Thoracic aorta (tissue), 2 donors: Measurements from ENCODE around the gene TRPM7. TPM values are rescaled to one million over a fixed set of nuclear protein-coding genes. Genes with fewer than 3 reads are reported as not detected.
"Not testable (repeated sequence)": the region's sequence is repeated elsewhere in the genome, so short reads cannot be mapped to it uniquely, and the experiment has no call there.

Source experiments
- ATAC-seq: fragments of 150-250 bp; one replicate; pipeline ENCODE4 v1.8.0; 2017; ENCODE audit warnings: low read depth; ENCODE audit not compliant: insufficient number of reproducible peaks, low FRiP score
- DNase-seq: peaks from one replicate; pipeline ENCODE4 v3.0.0-alpha.2; 2020; ENCODE audit warnings: low spot score
- H3K27ac ChIP-seq, 2 donors: fragments of 200-600 bp; sonication (generic); 1 replicate in 1 of 2; 2 replicates in 1 of 2; pipeline ENCODE4 v1.5.1; 2016; ENCODE audit warnings: mild to moderate bottlenecking in 2 of 2, moderate library complexity in 2 of 2
- H3K27me3 ChIP-seq: fragments of 200-600 bp; sonication (generic); replicated peaks from 2 replicates; pipeline ENCODE4 v1.6.0; 2016; ENCODE audit warnings: mild to moderate bottlenecking; ENCODE audit not compliant: insufficient read depth
- H3K36me3 ChIP-seq: fragments of 200-600 bp; sonication (generic); one replicate; pipeline ENCODE4 v1.5.1; 2016
- H3K4me1 ChIP-seq, 2 donors: fragments of 200-600 bp; sonication (generic); 1 replicate in 1 of 2; 2 replicates in 1 of 2; pipeline versions ENCODE4 v1.5.1 to v1.6.0; 2016; ENCODE audit warnings: low read depth in 2 of 2, mild to moderate bottlenecking in 1 of 2; ENCODE audit not compliant: control insufficient read depth in 1 of 2
- H3K4me3 ChIP-seq: fragments of 200-600 bp; sonication (generic); 2 replicates; pipeline ENCODE4 v1.5.1; 2016; ENCODE audit warnings: mild to moderate bottlenecking
- H3K9me3 ChIP-seq: fragments of 200-600 bp; sonication (generic); 2 replicates; pipeline ENCODE4 v1.5.1; 2016
- total RNA-seq, 2 donors: library from RNA; depleted of rRNA; stranded (reverse); fragments of >200 nt; gene quantifications; one replicate each; pipeline versions ENCODE4 v1.1.0 to v1.2.3, GENCODE V29; 2016
- TF ChIP-seq, protein P1 (sequence below): fragments of 200-600 bp; sonication (generic); IDR thresholded peaks from one replicate; pipeline ENCODE4 v1.5.1; 2019; ENCODE audit warnings: antibody characterized with exemption

TRPM7 gene
- total RNA-seq, 2 donors from 2014 or later = 45.9 to 61.7 TPM

DNA sequence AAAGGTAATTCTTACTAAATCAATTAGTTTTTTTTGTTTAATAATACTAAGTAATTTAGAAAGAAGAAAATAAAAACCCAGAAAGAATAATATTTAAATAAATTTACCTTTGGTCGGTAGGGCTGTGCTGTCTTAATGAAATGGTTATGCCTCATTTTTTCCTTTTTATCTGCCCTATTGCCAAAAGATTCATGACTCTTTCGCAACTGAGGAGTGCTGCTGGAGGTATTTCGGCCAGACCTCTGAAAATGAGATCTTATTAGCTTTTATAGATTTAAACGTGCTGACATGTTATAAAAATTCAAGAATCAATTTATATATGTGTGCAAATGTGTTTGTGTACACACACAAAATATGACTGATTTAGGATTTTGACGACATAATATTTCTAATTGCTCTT lies 73.0 kb downstream of the TRPM7 start:
- H3K36me3 ChIP-seq = peaks cover 24% of the 10 kb centered on the region
- H3K4me3 ChIP-seq = no peak overlapping the region
- TF ChIP-seq, protein P1, sequence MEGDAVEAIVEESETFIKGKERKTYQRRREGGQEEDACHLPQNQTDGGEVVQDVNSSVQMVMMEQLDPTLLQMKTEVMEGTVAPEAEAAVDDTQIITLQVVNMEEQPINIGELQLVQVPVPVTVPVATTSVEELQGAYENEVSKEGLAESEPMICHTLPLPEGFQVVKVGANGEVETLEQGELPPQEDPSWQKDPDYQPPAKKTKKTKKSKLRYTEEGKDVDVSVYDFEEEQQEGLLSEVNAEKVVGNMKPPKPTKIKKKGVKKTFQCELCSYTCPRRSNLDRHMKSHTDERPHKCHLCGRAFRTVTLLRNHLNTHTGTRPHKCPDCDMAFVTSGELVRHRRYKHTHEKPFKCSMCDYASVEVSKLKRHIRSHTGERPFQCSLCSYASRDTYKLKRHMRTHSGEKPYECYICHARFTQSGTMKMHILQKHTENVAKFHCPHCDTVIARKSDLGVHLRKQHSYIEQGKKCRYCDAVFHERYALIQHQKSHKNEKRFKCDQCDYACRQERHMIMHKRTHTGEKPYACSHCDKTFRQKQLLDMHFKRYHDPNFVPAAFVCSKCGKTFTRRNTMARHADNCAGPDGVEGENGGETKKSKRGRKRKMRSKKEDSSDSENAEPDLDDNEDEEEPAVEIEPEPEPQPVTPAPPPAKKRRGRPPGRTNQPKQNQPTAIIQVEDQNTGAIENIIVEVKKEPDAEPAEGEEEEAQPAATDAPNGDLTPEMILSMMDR = no peak
- H3K4me1 ChIP-seq = no peaks in the 10 kb centered on the region
- no peaks in the 10 kb centered on the region for H3K9me3 ChIP-seq
- no peak overlapping the region for H3K27ac ChIP-seq
- DNase-seq (no peak), ATAC-seq (no peak)
- no peaks in the 10 kb centered on the region for H3K27me3 ChIP-seq

DNA sequence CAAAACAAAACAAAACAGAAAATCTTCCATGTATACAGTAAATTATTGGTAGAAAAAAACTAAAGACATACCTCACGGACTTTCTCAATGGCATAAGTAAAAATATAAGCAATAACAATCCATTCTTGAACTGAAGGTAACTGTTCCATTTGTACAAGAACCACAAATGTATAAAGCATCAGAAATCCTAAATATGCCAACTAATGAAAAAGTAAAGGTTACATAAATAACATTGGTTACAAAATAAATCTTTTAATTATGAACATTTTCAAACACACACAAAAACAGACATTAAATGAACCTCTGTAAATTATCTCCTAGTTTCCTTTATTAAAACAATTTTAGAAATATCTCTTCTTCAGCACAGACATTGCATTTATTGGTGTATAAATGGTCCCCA lies 79.5 kb downstream of the TRPM7 start:
- ATAC-seq = no peak
- Histone ChIP-seq H3K27me3 (no peaks in the 10 kb centered on the region), H3K4me1 (no peaks in the 10 kb centered on the region), H3K4me3 (no peak overlapping the region), H3K9me3 (no peaks in the 10 kb centered on the region), H3K27ac (no peak overlapping the region), H3K36me3 (peaks cover 32% of the 10 kb centered on the region)
- DNase-seq = no peak
- TF ChIP-seq, protein P1 = no peak

DNA sequence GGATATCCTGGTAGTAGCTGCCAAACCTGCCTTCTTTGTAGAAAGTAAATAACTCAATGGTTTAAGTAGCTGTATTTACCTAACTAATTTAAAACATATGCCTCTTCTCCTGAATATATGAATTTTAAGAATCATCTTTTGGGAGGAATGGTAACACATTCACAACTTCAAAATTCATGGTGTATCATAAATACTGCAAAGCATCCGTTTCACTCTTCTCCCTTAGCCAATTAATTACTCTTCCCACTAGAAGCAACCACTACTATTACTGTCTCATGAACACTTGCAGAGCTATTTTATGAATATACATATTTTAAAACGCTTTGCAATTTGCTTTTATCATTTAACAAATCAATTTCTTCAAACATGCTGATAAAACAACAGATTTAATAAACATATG lies 81.1 kb downstream of the TRPM7 start:
- Histone ChIP-seq H3K36me3 (peaks cover 20% of the 10 kb centered on the region), H3K27ac (no peak overlapping the region), H3K4me3 (no peak overlapping the region), H3K4me1 (no peaks in the 10 kb centered on the region), H3K9me3 (no peaks in the 10 kb centered on the region), H3K27me3 (no peaks in the 10 kb centered on the region)
- ATAC-seq = no peak
- no peak for DNase-seq
- TF ChIP-seq, protein P1 = no peak

DNA sequence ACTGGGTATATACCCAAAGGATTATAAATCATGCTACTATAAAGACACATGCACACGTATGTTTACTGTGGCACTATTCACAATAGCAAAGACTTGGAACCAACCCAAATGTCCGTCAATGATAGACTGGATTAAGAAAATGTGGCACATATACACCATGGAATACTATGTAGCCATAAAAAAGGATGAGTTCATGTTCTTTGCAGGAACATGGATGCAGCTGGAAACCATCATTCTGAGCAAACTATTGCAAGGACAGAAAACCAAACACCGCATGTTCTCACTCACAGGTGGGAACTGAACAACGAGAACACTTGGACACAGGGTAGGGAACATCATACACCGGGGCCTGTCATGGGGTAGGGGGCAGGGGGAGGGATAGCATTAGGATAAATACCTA lies 84.6 kb downstream of the TRPM7 start:
- ATAC-seq, DNase-seq, H3K4me1 ChIP-seq, H3K27me3 ChIP-seq, H3K4me3 ChIP-seq, H3K9me3 ChIP-seq, H3K27ac ChIP-seq: not testable (repeated sequence)
- H3K36me3 ChIP-seq = peaks cover 12% of the 10 kb centered on the region

DNA sequence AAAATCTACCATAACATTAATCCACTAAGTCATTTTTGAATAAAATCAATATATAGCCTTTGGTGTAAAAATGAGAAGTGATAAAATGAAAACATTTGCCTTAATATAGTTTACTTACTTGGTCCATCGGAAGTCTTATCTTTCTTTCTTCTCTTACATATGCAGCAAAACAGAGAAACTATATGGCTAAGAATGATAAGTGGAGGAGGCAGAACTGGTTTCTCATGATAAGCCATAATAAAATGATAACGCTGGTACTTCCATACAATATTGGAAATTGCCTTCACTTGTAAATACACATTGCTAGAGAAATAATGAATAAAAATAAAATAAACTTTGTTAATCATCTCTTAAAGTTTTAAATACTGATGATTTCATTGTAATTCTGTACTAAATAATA lies 92.3 kb downstream of the TRPM7 start:
- TF ChIP-seq, protein P1 = no peak
- H3K36me3 ChIP-seq = peaks cover 38% of the 10 kb centered on the region
- H3K9me3 ChIP-seq = no peaks in the 10 kb centered on the region
- DNase-seq = no peak
- no peak overlapping the region for H3K4me3 ChIP-seq
- ATAC-seq = no peak
- H3K27ac ChIP-seq = no peak overlapping the region
- H3K4me1 ChIP-seq = peaks cover 0 to 5% of the 10 kb centered on the region in 2 donors
- H3K27me3 ChIP-seq = no peaks in the 10 kb centered on the region

DNA sequence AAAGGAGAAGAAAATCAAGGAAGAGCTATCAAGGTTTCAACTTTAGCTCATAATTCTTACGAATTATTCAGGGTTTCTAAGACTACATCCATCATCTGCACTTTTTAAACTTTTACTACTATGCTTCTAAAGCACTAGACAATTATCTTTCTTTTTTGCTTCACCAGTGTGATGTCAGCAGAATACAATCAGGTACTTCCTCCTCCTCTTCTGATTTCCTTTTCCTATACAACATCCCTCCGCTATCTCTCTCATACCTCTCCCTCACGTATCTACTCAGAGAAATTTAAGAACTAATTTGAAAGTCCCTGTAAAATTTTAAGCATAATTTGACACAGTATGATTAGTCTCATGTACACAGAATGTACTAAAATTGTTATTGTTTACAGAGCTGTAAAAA lies 92.8 kb downstream of the TRPM7 start:
- H3K4me1 ChIP-seq = peaks cover 0 to 5% of the 10 kb centered on the region in 2 donors
- TF ChIP-seq, protein P1 = no peak
- peaks cover 41% of the 10 kb centered on the region for H3K36me3 ChIP-seq
- H3K27ac ChIP-seq = no peak overlapping the region
- ATAC-seq (no peak), DNase-seq (no peak)
- no peaks in the 10 kb centered on the region for H3K9me3 ChIP-seq
- no peak overlapping the region for H3K4me3 ChIP-seq
- H3K27me3 ChIP-seq = no peaks in the 10 kb centered on the region
